Left cardiac atrium (tissue), 4 donors: ENCODE results near the gene SND1. TPM values are rescaled to one million over a fixed set of nuclear protein-coding genes. Genes with fewer than 3 reads are reported as not detected.
"Not testable (repeated sequence)": the region's sequence is repeated elsewhere in the genome, so short reads cannot be mapped to it uniquely, and the experiment has no call there.

ENCODE experiments used
- ATAC-seq, 2 donors: fragments of 200-7000 bp; cut with Tn5 transposase; one replicate each; pipeline ENCODE4 v1.9.1; 2020; ENCODE audit warnings: mild to moderate bottlenecking in 2 of 2, moderate library complexity in 2 of 2
- DNase-seq: peaks from one replicate; pipeline ENCODE4 v3.0.0-alpha.2; 2020
- intact Hi-C, 2 donors: fragments of 100-400 bp; cut with DNase I; formaldehyde crosslinking; loops; one replicate each; pipeline versions ENCODE4 v1.14.1 to v1.15.1; 2022 to 2023
- total RNA-seq, 2 donors: library from RNA; stranded (reverse); fragmentation: NEBNext Ultra II Directional; extraction: Animal tissue kit (Norgen Biotek cat#: 25700); gene quantifications; one replicate each; pipeline ENCODE4 v1.2.1, GENCODE V29; 2021
- donor health status: DM: no; HTN: yes; CAD: no.
- donor health status: DM: no; HTN: yes; CAD: no; lungs with severe emphysema.
- donor health status: DM: yes; HTN: yes; CAD: no.
- donor health status: Dilated cardiomyopathy.

The SND1 gene
- total RNA-seq, 2 donors from 2014 or later: 91.8 to 111 TPM

- ATAC-seq (no peak), DNase-seq (no peak)
- intact Hi-C loops: no loop called here
Measured at GRCh38 chr7:127950233-127950935, 298.4 kb downstream of the SND1 start.

DNA sequence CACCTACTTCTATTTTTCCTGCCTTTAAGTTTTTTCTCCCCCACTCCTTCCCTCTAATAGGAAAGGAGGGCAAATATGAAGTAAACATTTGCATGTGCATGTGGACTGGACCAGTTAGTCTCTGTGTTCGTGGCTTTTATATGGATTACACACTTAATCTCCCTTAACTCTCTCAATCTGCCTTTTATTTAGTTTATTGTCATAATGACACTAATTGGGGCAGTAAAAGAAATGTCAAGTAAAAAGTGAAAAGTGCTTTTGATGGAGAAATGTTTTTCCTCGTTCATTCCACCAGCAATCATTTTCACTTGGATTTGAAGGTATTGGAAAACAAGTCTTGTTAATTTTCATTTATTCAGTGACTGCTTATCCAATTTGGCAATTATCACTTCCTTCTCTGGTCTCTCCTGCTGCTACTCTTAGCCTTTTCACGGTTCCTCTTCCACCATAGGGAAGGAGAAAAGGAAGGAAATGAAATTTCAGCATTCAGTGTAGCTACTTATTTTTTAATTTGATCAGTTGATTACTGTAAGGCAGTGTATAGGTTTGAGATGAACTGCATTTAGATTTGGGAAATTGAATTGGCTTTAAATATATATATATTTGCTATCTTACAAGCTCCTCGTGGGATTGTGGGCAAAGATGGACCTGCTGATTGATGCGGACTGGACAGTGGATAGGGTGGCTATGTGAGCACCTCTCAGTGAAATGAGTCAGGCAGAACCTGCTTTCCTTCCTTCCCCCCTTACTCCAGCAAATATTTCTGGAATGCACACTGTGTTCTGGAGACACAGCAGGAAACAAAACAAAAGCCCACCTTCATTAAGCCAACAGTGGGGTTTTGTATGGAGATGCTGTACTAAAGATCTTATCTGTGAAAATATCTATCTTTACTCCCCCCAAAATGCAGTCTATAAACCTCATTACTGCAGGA lies 301.7 kb downstream of the SND1 start:
- intact Hi-C loops: no loop called here
- no peak for ATAC-seq

DNA sequence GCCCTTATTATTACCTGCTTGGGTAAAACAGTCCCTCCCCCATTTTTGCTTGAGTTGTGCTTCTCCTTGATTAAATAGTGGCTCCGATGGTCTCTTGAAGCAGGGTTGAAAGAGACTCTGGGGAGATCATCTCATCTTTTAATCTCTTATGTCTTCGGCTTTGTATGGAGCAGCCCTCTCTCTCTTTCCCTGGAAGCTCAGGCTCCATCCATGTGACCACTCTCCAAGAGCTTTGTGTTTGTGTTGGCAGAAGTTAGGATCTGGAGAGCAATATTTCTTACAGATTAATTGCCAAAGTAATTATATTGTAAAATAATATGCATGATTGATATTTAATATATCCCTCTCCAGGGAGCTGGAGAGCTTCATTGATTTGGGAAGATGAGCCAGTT lies 302.4 kb downstream of the SND1 start:
- no peak for ATAC-seq
- intact Hi-C loops: no loop called here
- no peak for DNase-seq

More for the DNA sequence above, 301.7 kb downstream of the SND1 start:
- DNase-seq: no peak

DNA sequence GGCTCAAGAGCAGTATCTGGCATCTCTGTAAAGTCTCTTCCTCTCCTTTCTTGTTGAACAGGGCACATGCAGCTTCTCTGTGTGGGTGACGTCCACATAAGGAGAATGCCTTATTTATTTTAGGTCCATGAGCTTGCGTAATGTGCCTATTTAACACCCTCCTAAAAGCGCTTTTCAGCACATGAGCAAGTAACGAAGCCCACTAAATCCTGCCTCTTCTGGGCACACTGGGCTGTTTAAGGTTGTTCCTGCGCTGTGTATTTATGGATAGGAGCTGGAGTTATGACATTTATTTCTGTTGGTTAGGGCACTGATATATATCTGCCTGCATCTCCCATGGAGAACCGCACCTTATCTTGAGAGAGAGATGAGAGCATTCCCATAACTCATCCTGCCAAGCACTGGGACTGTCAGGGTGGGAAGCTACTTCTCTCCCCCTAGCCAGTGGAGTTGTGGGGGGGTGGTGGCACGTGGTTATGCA lies 303.1 kb downstream of the SND1 start:
- ATAC-seq (peak in 1 of 2 donors; percentile 29), DNase-seq (no peak)
- intact Hi-C loops: no loop called here

DNA sequence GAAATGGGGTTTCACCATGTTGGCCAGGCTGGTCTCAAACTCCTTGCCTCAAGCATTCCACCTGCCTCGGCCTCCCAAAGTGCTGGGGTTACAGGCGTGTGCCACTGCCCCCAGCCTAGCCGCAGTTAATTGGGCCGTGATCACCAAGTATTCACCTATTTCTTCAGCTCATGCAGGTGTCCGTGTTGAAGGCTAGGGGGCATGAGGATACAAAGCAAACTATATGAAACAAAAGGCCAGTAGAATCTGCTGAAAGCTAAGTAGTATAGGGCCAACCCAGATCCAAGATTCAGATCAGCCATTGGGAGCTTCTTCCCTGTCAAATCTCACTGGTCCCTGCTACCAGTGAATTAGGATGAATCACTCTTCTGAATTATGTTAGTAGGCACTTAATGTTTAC lies 305.9 kb downstream of the SND1 start:
- ATAC-seq: no peak
- no peak for DNase-seq
- intact Hi-C loops: no loop called here

GRCh38 chr7:127959770-127960169 lies 307.8 kb downstream of the SND1 start:
- DNase-seq (no peak), ATAC-seq (no peak)
- intact Hi-C loops: no loop called here

DNA sequence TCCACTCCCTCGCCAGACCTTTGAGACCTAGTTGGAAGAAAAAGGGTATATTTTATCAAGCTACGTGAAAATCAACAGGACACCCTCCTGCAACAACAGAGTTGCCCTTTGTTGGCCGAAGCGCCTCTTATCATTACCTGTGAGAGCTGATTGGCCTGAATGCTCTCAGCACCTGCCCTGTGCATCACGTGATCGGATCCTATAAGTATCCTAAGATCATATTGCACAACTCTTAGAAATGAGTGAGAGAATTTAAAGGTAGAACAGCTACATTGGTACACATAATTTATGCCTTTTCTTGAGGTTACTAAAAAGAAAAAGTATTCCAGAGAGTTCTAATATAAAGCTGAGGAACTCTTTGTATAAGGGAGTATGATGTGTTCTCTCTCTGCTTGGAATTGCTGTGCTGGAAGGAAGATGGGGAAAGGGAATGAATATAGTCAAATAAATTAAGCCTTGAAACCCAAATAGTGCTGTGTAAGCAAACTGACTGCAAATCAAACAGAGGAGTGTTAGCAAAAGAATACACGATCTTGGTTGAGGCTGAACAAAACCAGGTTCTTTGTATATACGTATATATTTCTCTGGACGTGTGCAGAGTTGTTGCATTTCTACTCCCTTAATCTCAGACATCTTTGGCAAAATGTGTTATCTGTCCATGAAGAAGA lies 309.9 kb downstream of the SND1 start:
- ATAC-seq (no peak), DNase-seq (no peak)
- intact Hi-C loops: no loop called here

- ATAC-seq: no peak
- intact Hi-C loops: no loop called here
- DNase-seq: no peak
Measured at GRCh38 chr7:127962589-127963361, 310.8 kb downstream of the SND1 start.

GRCh38 chr7:127963850-127964249 lies 311.9 kb downstream of the SND1 start:
- intact Hi-C loops, ATAC-seq, DNase-seq: not testable (repeated sequence)

GRCh38 chr7:127967281-127967680 lies 315.3 kb downstream of the SND1 start:
- intact Hi-C loops: no loop called here
- no peak for ATAC-seq
- DNase-seq: no peak

GRCh38 chr7:127968547-127968946 lies 316.6 kb downstream of the SND1 start:
- DNase-seq (no peak), ATAC-seq (peak; percentile 56 to 63)
- intact Hi-C loops: no loop called here

- intact Hi-C loops: no loop called here
- no peak for DNase-seq
- ATAC-seq: no peak
Measured at GRCh38 chr7:127973832-127974231, 321.8 kb downstream of the SND1 start.

DNA sequence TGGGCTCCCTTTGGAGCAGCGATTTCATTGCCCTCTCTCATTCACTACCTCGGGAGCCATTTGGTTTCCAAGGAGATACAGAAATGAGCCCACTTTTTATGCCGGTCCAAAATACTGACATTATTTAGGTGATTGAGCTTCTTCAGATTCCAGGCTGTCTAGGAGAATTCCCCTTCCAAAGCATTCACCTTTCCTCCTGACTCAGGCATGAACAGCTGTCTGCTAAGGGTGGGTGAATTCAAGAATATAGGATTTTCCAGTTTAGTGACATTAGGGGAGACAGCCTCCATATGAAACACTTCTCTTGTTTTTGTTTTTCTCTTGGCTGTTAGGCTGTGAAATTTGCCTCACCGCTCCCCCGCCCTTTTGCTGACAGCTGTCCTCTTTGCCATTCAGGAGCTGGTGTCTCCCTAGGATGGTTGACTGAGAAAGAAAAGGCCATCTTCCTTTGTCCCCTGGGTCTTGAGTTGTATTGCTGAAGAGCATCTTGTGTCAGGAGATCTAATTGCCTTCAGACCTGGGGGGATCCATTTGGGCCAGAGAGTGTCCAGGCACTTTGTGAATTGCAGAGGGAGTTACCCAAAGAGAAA lies 322.5 kb downstream of the SND1 start:
- intact Hi-C loops: no loop called here
- no peak for ATAC-seq
- no peak for DNase-seq

- ATAC-seq (peak; percentile 61 to 76), DNase-seq (no peak)
- intact Hi-C loops: no loop called here
Measured at GRCh38 chr7:127976056-127976737, 324.2 kb downstream of the SND1 start.

DNA sequence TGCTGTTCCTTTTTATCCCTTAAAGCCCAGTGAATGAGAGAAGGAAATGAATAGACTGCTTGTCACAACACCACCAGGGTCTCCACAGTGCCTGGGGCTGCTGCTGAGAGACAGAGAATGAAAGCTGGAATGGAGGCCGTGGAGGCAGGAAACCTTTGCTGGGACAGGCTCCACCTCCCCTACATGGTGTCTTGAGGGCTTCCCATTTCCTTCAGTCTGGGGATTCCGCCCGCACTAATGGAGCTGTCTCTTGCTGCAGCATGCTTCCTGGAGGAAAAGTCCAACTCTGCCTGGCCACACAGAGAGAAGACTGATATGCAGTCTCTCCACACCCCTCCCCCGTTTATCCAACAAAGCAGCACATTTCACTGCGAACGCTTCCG lies 324.7 kb downstream of the SND1 start:
- DNase-seq (no peak), ATAC-seq (no peak)
- intact Hi-C loops: no loop called here

DNA sequence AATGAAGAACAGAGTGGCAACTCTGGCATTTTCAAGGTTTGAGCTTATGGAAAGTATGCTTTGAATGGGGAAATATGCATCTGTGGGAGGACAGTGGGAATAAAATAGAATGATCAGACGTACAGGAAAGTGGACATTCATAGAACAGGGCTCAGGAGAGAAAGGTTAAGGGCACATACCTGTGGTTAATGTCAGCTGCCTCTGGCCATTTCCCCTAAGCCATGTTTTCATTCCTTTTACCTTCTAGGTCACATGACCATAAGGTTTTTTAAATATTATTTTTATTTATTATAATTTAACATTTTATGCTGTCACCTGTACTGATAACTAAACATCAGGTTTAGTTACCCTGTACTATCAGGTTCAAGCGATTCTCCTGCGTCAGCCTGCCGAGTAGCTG lies 326.4 kb downstream of the SND1 start:
- DNase-seq: no peak
- no peak for ATAC-seq

GRCh38 chr7:127979113-127979727 lies 327.2 kb downstream of the SND1 start:
- DNase-seq: no peak
- ATAC-seq: no peak
- intact Hi-C loops: no loop called here

More for the DNA sequence above, 326.4 kb downstream of the SND1 start:
- intact Hi-C loops: no loop called here

DNA sequence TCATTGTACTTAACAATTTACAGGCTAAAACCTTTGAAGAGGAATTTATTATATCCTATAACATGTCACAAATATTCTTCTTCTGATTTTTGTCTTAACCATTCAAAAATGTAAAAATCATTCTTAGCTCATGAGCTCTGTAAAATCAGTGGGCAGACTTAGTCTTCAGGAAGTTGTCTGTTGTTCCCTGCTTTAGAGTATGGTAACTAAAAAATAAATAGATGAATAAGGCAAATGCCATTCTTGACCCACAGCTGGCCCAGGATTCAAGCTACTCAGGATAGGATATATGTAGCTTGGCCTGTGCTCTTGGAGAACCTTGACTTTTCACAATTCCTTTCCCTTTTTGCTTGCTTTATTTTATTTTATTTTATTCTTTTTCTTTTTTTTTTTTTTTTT lies 327.7 kb downstream of the SND1 start:
- intact Hi-C loops: no loop called here
- no peak for DNase-seq
- no peak for ATAC-seq
